ENCODE measurements around the gene INO80B. TPM values are rescaled to one million over a fixed set of nuclear protein-coding genes. Genes with fewer than 3 reads are reported as not detected.
A peak's percentile ranks its signal among the peaks of the same experiment; 100 is the strongest.
"Not testable (repeated sequence)": the region's sequence is repeated elsewhere in the genome, so short reads cannot be mapped to it uniquely, and the experiment has no call there.

Gene INO80B
- total RNA-seq, 1 donor from 2014 or later, result 18.0 TPM

- DNase-seq (ENCODE audit: low spot score); intact Hi-C loops (cut with DNase I): not testable (repeated sequence)
Measured at GRCh38 chr2:74442483-74443297, 12.2 kb upstream of the INO80B start.

- intact Hi-C loops (cut with DNase I), result no loop called here
- DNase-seq (ENCODE audit: low spot score), result no peak
Measured at GRCh38 chr2:74444498-74445318, 10.2 kb upstream of the INO80B start.

- DNase-seq (ENCODE audit: low spot score), result no peak
- intact Hi-C loops (cut with DNase I), result no loop called here
Measured at GRCh38 chr2:74447230-74447999, 7.5 kb upstream of the INO80B start.

- intact Hi-C loops (cut with DNase I), result no loop called here
- DNase-seq (ENCODE audit: low spot score), result no peak
Measured at GRCh38 chr2:74448771-74449170, 6.1 kb upstream of the INO80B start.

- intact Hi-C loops (cut with DNase I), result no loop called here
- no peak for DNase-seq (ENCODE audit: low spot score)
Measured at GRCh38 chr2:74450570-74451190, 4.2 kb upstream of the INO80B start.

GRCh38 chr2:74457129-74457548, 2.3 kb downstream of the INO80B start:
- DNase-seq (ENCODE audit: low spot score), result no peak
- intact Hi-C loops (cut with DNase I), result loop anchor here (5.0 kb wide), 1 partner anchor 720 kb away; the partner anchor contains the start of gene TPRKB

GRCh38 chr2:74457549-74458131, 2.8 kb downstream of the INO80B start:
- peak; percentile 82 for DNase-seq (ENCODE audit: low spot score)
- intact Hi-C loops (cut with DNase I), result loop anchor here (5.0 kb wide), 1 partner anchor 720 kb away; the partner anchor contains the start of gene TPRKB

GRCh38 chr2:74458132-74458937, 3.4 kb downstream of the INO80B start, which contains the start of gene WBP1:
Gene WBP1 (plus strand): TSS chr2:74458438. CDS start chr2:74458603, 165 bp downstream.
- peak; percentile 100 for DNase-seq (ENCODE audit: low spot score)
- intact Hi-C loops (cut with DNase I), result loop anchor here (5.0 kb wide), 1 partner anchor 721 kb away; the partner anchor contains the start of gene TPRKB

- no peak for DNase-seq (ENCODE audit: low spot score)
- intact Hi-C loops (cut with DNase I), result loop anchor here (5.0 kb wide), 1 partner anchor 722 kb away; the partner anchor contains the start of gene TPRKB
Measured at GRCh38 chr2:74458938-74459363, 4.1 kb downstream of the INO80B start.

GRCh38 chr2:74459503-74460118, 4.7 kb downstream of the INO80B start:
- DNase-seq (ENCODE audit: low spot score), result not testable (repeated sequence)
- intact Hi-C loops (cut with DNase I), result loop anchor here (5.0 kb wide), 1 partner anchor 722 kb away; the partner anchor contains the start of gene TPRKB

GRCh38 chr2:74460187-74460586, 5.3 kb downstream of the INO80B start:
- intact Hi-C loops (cut with DNase I); DNase-seq (ENCODE audit: low spot score): not testable (repeated sequence)

- DNase-seq (ENCODE audit: low spot score), result no peak
- intact Hi-C loops (cut with DNase I), result no loop called here
Measured at GRCh38 chr2:74461187-74462053, 6.5 kb downstream of the INO80B start.

- no peak for DNase-seq (ENCODE audit: low spot score)
- intact Hi-C loops (cut with DNase I), result no loop called here
Measured at GRCh38 chr2:74462054-74462785, 7.3 kb downstream of the INO80B start.

GRCh38 chr2:74462786-74463105, 7.9 kb downstream of the INO80B start:
- intact Hi-C loops (cut with DNase I), result no loop called here
- DNase-seq (ENCODE audit: low spot score), result no peak

- DNase-seq (ENCODE audit: low spot score), result no peak
- intact Hi-C loops (cut with DNase I), result no loop called here
Measured at GRCh38 chr2:74464406-74464805, 9.5 kb downstream of the INO80B start.

GRCh38 chr2:74470742-74471141, 15.9 kb downstream of the INO80B start:
- DNase-seq (ENCODE audit: low spot score); intact Hi-C loops (cut with DNase I): not testable (repeated sequence)

Data from cardiac septum (tissue), 1 donor.